ENCODE measurements around the gene TNFRSF8. TPM values are rescaled to one million over a fixed set of nuclear protein-coding genes. Genes with fewer than 3 reads are reported as not detected.

Gene TNFRSF8
- total and polyA plus RNA-seq, 7 donors: 0.25 to 0.86 (median 0.49) TPM

GRCh38 chr1:12056331-12056841 is 6.7 kb upstream of the TNFRSF8 start:
- H3K4me3 ChIP-seq: no peak overlapping the region
- H3K9me3 ChIP-seq: no peaks in the 10 kb centered on the region
- WGBS, 3 donors: 92 to 96% (median 94%) methylated on average over 15 to 16 of the region's 16 CpGs
- ATAC-seq (no peak), DNase-seq (no peak)
- peaks cover 17% of the 10 kb centered on the region for H3K4me1 ChIP-seq
- no peaks in the 10 kb centered on the region for H3K36me3 ChIP-seq (ENCODE audit: insufficient read depth in 1 of 2, low read depth in 1 of 2)
- TF ChIP-seq CTCF (IDR thresholded peaks at IDR 0.05): no peak
- intact Hi-C loops (cut with DNase I): no loop called here
- peaks cover 0 to 4% (median 0%) of the 10 kb centered on the region in 3 donors for H3K27me3 ChIP-seq (ENCODE audit: insufficient read depth in 3 of 3, low read length in 2 of 3)
- H3K27ac ChIP-seq: no peak overlapping the region

- intact Hi-C loops (cut with DNase I): no loop called here
- H3K4me3 ChIP-seq: no peak overlapping the region
- H3K4me1 ChIP-seq: peaks cover 11% of the 10 kb centered on the region
- DNase-seq (no peak), ATAC-seq (no peak)
- H3K36me3 ChIP-seq (ENCODE audit: insufficient read depth in 1 of 2, low read depth in 1 of 2): no peaks in the 10 kb centered on the region
- no peaks in the 10 kb centered on the region for H3K9me3 ChIP-seq
- H3K27ac ChIP-seq: no peak overlapping the region
- no peak for TF ChIP-seq CTCF (IDR thresholded peaks at IDR 0.05)
- H3K27me3 ChIP-seq (ENCODE audit: insufficient read depth in 3 of 3, low read length in 2 of 3): peaks cover 0 to 5% (median 5%) of the 10 kb centered on the region in 3 donors
Measured at GRCh38 chr1:12057382-12057781, 5.7 kb upstream of the TNFRSF8 start.

- Histone ChIP-seq H3K4me1 (peaks cover 4% of the 10 kb centered on the region), H3K36me3 (ENCODE audit: insufficient read depth in 1 of 2, low read depth in 1 of 2) (no peaks in the 10 kb centered on the region), H3K27me3 (ENCODE audit: insufficient read depth in 3 of 3, low read length in 2 of 3) (peaks cover 0 to 10% (median 9%) of the 10 kb centered on the region in 3 donors), H3K4me3 (no peak overlapping the region), H3K27ac (no peak overlapping the region), H3K9me3 (no peaks in the 10 kb centered on the region)
- WGBS, 3 donors: 81 to 86% (median 83%) methylated on average over 4 of the region's 4 CpGs
- intact Hi-C loops (cut with DNase I): no loop called here
- no peak for ATAC-seq
- no peak for TF ChIP-seq CTCF (IDR thresholded peaks at IDR 0.05)
- no peak for DNase-seq
Measured at GRCh38 chr1:12057940-12058687, 5.0 kb upstream of the TNFRSF8 start.

GRCh38 chr1:12059226-12059625 is 3.9 kb upstream of the TNFRSF8 start:
- WGBS, 3 donors: 68 to 78% (median 76%) methylated on average over 3 of the region's 3 CpGs
- Histone ChIP-seq H3K9me3 (no peaks in the 10 kb centered on the region), H3K36me3 (ENCODE audit: insufficient read depth in 1 of 2, low read depth in 1 of 2) (no peaks in the 10 kb centered on the region), H3K27me3 (ENCODE audit: insufficient read depth in 3 of 3, low read length in 2 of 3) (peaks cover 0 to 20% (median 17%) of the 10 kb centered on the region in 3 donors), H3K4me1 (no peaks in the 10 kb centered on the region), H3K27ac (no peak overlapping the region), H3K4me3 (no peak overlapping the region)
- TF ChIP-seq CTCF (IDR thresholded peaks at IDR 0.05): no peak
- DNase-seq (no peak), ATAC-seq (no peak)
- intact Hi-C loops (cut with DNase I): no loop called here
